GM12865 (cell line): ENCODE results near the gene TEDC1.

ENCODE experiments used
- DNase-seq: peaks from one replicate; pipeline ENCODE4 v3.0.0; 2010; ENCODE audit warnings: low read depth
- H3K4me3 ChIP-seq: 2 replicates; pipeline ENCODE4 v1.5.1; 2011; ENCODE audit warnings: mild to moderate bottlenecking, low read depth, low read length, control low read depth
- CTCF ChIP-seq: IDR thresholded peaks from 2 replicates; pipeline ENCODE4 v1.5.1; 2011; ENCODE audit warnings: low read length, control low read depth, low read depth, inconsistent platforms; ENCODE audit not compliant: insufficient read depth; ENCODE audit errors: missing control alignments

The TEDC1 gene

GRCh38 chr14:105482486-105483110 is 8.4 kb upstream of the TEDC1 start:
- no peak overlapping the region for H3K4me3 ChIP-seq
- no peak for TF ChIP-seq CTCF
- DNase-seq, result no peak

GRCh38 chr14:105483300-105484068 is 7.6 kb upstream of the TEDC1 start:
- TF ChIP-seq CTCF, result no peak
- no peak for DNase-seq
- no peak overlapping the region for H3K4me3 ChIP-seq

DNA sequence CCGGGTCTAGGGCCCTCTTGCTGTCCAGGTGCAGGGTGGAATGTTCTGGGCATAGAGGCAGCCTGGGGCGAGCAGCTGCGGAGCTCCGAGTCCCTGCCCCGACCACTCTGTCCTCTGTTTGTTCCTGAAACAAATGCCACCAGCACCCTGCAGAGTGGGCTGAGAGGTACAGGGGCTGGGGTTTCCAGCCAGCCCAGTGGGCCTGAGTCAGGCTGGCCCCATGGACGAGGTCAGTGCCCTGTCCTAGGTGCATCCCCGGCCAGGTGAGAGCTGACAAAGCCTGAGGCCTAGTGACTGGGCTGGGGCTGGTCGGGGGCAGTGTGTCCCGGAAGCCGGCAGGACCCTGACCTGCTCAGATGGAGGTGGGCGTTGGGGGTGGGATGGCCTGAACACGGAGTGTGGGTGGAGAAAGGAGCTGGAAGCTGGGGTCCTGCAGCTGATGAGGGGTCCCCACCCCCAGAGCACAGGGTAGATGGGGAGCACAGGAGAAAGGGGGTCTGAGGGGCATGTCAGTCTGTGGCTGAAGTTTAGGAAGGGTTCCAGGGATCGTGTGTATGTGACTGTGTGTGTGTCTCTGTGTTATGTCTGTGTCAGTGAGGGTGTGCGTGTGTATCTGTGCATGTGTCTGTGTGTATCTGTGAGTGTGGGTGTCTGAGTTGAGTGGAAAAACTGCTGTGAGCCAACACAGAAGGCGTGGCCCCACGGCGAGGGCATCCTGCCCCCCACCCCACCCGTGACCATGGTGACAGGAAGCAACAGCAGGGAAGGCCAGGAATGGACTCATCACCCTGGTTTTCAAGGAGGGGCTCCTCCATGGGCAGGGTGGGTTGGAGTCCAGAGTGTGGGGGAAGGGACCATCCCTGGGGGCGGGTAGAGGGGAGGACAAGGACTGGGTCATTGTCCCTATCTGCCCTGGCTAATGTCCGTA is 6.7 kb upstream of the TEDC1 start:
- no peak overlapping the region for H3K4me3 ChIP-seq
- DNase-seq, result no peak
- TF ChIP-seq CTCF, result no peak

DNA sequence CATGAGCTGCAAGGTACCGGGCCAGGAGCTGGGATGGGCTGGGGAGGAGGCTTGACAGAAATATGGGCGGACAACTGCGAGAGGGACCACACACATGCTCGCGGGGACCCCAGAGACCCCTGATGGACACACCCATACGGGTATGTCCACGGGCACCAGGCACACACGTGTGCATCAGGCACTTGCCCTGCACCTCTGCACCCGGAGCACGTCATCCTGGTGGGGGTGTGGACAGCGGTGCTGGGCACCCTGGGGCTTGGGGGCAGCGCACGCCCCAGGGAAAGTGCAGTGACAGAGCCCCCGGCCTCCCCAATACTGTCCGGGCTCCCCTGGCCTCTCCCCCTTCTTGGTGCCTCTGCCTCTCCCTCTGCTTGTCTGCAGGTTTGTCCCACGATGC is 6.1 kb upstream of the TEDC1 start:
- no peak for DNase-seq
- H3K4me3 ChIP-seq, result no peak overlapping the region
- TF ChIP-seq CTCF, result no peak

DNA sequence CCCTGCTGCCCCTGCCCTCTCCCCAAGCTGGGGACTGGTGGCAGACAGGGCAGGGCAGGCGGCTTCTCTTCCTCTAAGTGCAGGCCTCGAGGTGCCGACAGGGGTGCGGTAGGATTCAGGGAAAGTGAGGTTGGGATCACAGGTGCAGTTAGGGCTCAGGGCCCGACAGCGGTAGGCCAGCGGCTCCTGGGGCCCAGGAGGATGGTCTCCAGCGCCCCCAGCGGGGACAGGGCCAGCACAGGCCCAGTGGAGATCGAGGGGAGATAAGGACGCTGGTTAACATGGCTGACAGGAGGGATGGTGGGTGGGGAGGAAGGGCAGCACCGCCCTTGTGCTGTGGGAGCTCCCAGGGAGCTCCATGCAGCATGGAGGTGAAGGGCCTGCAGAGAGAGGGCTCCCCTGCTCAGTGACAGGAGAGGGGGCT is 5.3 kb upstream of the TEDC1 start:
- TF ChIP-seq CTCF, result peak; percentile 9
- no peak overlapping the region for H3K4me3 ChIP-seq
- no peak for DNase-seq

DNA sequence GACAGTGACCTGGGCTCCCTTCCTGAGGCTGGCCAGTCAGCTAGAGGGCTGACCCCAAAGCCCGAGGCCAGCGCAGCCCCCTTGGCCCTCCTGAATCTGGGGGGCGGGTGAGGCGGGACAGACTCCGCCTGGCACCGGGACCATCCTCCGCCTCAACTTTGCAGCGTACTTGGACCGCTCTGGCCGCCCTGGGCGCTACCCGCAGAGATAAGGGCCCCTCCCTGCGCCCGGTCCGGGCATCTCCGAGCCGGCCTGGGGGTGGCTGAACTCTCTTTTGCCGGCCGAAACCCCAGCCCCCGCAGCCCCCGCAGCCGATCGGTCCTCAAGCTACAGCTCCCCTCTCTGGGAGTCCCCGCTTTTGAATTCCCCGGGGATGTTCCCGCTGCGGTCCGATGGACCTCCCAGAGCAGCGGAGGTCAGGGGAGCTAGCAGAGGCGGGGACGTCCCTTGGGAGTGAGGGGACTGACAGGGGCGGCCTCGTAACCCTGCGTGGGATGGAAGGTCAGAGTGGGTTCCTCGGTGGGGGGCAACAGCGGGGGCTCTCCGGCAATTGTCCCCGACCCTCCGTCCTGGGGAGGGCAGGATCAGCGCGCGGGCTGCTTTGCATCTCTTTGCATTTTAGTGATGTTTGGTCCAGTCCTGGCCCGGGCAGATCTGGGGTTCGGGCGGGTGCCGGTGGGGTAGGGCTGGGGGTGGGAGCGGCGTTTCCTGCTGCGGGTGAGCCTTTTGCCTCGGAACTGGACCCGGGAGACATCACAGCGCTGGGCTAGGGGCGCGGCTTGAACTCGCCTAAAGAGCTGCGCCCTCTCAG is 4.7 kb upstream of the TEDC1 start, which contains the start of gene CRIP1:
CRIP1 (plus strand) TSS at position 724 of the 811 bp plus-strand sequence. CDS start 374 bp downstream, outside the sequence.
- peak; percentile 45 for DNase-seq
- TF ChIP-seq CTCF, result no peak
- H3K4me3 ChIP-seq, result peak within 1 kb of the TSS; percentile 88
